HuH-7 (cell line): ENCODE measurements around the gene ZRANB1.

Experiments
- DNase-seq: peaks from one replicate; pipeline ENCODE4 v3.0.0; 2011; ENCODE audit warnings: low spot score

ZRANB1 gene

DNA sequence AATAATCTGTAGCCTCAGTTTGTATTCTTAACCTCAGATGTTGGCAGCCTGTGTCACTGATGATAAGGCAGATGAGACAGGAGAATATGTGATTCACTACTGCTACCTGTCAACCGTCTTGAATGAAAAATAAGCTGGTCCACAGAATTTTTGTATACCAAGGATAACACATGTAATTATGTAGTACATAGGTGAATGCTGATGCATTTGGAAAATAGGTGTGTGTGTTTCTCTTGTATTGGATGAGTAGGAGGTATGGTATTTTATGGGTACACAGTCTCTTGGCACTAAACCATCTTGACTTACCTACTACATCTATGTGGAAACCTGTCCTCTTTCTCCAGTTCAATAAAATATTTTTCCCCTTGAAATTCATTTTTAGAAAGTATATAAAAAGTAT lies 20.7 kb upstream of the ZRANB1 start:
- DNase-seq: no peak

DNA sequence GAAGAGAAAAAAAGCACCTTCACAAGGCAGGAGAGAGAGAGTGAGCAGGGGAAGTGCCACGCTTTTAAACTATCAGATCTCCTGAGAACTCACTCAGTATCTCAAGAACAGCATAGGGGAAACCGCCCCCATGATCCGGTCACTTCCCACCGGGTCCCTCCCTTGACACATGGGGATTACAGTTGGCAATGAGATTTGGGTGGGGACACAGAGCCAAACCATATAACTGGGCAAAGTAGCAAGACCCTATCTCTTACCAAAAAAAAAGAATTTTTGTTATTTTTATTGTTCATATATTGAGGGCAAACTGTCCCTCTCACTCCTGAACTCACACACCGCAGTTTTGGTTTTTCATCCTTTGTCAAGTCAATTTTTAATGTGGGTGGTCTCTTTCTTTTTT lies 18.2 kb upstream of the ZRANB1 start:
- no peak for DNase-seq

GRCh38 chr10:124926548-124926947 lies 15.4 kb upstream of the ZRANB1 start:
- DNase-seq: no peak

DNA sequence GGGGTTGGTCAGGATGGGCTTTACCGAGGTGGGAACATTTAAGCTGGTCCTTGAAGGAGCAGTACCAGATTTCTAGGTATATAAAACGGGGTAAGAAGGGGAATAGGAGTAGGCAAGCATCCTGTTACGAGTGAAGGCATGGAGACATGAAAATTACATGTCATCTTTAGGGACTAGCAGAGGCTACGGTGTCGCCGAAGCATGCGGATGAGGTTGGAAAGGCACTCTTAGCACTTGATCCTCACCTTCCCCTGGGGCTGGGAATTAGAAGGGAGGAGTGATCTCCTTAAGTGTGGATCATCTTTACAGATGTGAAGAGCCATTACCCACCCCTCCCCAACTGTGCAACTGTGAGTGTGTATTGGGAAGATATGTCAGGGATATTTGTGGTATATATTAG lies 13.8 kb upstream of the ZRANB1 start:
- no peak for DNase-seq

DNA sequence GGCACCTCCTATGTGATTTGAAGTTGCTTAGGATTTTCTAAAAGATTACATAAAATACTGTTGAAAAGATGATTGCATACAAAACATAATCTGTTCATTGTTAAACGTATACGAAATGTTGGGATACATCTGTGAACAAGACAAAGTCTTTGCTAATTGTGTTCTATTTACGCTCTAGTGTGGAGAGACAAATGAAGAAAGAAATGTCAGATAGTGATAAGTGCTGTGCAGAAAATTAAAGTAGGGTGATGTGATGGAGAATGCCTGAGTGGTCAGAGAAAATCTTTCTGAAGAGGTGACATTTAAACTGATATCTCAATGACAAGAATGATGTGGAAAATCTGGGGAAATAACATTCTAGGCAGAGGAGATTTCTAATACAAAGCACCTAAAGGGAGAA lies 13.4 kb upstream of the ZRANB1 start:
- DNase-seq: no peak

DNA sequence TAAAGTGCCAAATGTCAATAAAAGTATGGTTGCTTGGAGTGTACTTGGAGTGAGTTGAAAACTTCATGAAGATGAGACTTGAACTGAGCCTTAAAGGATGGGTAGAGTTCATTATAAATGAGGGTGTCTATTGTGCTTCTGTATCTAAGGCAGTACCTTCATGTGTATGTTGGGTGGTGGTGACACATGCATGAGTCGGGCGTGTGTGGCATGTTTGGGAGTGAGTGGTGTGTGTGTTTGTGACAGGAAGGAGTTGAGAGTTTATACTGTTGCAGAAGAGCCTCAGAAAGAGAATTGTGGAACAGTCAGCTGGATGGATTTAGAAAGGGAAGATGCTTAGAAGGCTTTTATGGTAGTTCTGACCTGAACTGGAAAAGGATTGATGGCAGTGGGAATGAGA lies 6.0 kb upstream of the ZRANB1 start:
- DNase-seq: no peak

- no peak for DNase-seq
Measured at GRCh38 chr10:124936813-124937212, 5.1 kb upstream of the ZRANB1 start.

GRCh38 chr10:124939290-124939689 lies 2.6 kb upstream of the ZRANB1 start:
- no peak for DNase-seq

DNA sequence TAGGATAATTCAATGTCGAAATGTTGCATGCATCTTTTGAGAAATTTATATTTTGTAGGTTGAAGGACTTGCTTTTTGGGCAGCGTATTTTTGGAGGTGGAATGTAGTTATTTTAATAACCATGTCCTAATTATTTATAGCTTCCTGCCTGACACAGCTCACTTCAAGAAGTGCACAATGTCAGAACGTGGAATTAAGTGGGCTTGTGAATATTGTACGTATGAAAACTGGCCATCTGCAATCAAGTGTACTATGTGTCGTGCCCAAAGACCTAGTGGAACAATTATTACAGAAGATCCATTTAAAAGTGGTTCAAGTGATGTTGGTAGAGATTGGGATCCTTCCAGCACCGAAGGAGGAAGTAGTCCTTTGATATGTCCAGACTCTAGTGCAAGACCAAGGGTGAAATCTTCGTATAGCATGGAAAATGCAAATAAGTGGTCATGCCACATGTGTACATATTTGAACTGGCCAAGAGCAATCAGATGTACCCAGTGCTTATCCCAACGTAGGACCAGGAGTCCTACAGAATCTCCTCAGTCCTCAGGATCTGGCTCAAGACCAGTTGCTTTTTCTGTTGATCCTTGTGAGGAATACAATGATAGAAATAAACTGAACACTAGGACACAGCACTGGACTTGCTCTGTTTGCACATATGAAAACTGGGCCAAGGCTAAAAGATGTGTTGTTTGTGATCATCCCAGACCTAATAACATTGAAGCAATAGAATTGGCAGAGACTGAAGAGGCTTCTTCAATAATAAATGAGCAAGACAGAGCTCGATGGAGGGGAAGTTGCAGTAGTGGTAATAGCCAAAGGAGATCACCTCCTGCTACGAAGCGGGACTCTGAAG lies 620 bp downstream of the ZRANB1 start:
- DNase-seq: no peak

DNA sequence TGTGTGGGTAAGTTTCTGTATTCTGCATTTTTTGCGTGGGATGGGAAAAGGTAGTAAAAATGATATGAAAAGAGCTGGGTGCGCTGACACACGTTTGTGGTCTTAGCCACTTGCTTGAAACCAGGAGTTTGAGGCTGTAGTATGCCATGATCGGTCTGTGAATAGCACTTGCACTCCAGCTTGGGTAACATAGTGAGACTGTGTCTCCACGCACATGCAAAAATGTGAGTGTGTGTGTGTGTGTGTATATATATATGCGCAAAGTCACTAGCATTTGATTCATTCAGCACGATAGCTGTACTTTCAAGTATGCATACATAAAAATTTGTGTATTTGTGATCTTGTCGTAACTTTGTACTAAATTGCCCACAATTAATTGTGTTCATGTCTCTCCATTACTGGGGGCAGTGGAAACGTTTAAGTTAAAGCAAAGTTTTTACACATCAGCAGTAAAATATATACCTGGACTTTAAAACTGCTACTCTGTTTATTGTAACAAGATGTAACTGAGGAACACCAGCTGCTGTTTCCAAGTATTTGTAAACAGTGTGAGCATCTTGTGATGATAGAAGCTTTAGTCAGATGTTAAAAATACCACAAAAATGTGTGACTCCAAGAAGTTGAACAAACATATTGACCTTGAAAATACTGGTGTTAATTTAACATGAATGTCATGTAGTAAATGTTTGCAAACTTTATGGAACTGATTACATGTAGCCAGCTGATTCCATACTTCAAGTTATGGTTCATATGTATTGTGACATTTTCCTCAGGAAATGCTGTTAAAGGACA lies 1.6 kb downstream of the ZRANB1 start:
- DNase-seq: no peak

DNA sequence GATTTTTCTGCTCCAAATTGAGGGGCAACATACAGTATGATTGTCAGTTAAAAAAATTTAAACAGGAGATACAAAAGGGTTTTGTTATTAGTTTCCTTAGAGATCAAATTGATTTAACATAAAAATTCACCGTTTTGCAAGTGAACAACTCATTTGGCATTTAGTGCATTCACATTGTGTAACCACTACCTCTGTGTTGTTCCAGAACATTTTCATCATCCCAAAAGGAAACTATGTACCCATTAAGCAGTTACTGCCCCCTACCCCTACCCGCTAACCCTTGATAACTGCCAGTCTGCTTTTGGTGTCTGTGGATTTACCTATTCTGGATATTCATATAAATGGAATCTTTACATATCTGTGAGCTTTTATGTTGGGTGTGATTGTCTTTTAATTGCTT lies 3.1 kb downstream of the ZRANB1 start:
- no peak for DNase-seq

- no peak for DNase-seq
Measured at GRCh38 chr10:124946945-124947344, 5.0 kb downstream of the ZRANB1 start.

DNA sequence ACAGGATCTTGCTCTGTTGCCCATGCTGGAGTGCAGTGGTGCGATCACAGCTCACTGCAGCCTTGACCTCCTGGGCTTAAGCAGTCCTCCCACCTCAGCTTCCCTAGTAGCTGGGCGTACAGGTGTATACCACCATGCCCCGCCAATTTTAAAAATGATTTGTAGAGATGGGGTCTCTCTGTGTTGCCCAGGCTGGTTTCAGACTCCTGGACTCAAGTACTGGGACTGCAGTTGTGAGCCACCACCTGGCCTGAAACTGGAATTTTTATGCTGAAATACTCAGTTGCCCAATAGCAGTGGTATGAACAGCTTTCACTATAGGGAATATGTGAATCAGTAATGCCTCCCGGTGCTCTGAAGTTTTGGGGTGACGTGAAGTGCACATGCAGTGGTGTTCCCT lies 7.6 kb downstream of the ZRANB1 start:
- no peak for DNase-seq

DNA sequence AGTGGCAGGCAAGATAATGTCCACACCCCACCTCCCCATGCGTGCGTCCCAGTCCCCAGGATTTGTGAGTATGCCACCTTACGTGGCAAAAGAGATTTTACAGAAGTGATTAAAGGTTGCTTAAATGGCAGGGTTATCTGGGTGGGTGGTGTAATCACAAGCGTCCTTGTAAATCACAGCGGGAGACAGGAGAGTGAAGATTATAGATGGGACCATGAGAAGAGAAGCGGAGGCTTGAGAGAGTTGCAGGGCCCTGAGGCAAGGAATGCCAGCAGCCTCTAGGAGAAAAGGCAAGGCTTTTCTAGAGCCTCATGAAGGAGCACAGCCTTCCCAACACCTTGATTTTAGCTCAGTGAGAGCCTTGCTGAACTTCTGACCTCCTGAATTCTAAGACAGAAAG lies 10.2 kb downstream of the ZRANB1 start:
- no peak for DNase-seq

DNA sequence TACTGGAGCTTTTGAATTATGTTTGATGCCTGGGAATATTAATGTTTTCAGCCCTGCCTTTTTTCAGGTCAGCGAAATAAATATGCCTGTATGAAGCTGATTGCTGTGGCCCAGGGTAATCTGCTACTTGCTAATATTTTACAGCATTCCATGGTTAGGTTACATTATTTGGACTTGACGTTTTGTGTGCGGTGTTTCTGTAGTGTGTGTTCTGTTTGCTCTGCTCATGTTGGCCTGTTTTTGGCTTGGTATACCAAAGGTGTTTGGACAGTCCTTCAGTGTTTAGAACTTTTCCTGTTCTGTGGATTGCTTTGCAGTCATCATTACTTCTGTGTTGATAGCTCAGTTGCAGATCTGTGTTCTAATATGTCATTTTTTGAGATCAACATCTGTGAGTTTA lies 11.5 kb downstream of the ZRANB1 start:
- no peak for DNase-seq

DNA sequence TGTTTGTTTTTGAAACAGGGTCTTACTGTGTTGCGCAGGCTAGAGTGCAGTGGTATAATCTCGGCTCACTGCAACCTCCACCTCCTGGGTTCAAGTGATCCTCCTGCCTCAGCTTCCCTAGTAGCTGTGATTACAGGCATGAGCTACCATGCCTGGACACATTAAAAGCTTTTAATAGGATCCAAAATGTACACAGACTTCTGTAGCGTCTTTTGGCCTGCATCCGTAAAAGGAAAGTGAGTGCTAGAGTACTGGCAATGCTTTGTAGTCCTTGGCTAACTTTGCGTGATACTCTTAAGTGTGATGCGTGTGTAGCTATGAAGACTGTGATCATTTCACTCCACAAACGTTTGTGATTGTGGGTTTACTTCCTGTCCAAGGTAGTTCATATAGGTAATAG lies 13.3 kb downstream of the ZRANB1 start:
- DNase-seq: no peak

DNA sequence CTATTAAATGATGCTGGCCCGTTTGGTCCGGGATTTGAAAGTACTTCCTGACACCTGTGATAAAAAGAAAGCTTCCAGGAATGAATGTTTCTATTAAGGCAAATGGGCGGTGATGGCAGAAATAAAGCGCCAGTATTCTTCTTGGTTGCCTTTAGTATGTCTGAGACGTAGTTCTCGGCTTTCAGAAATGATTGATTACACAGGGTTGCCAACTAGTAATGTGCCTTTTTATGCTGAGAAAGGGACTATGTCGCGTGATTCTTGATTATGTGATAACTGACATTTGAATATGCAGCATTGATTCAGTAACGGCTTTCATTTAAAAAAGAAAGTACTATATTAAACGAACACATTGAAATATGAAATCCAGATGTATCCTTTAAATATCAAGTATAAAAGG lies 13.9 kb downstream of the ZRANB1 start:
- no peak for DNase-seq

GRCh38 chr10:124956764-124957163 lies 14.8 kb downstream of the ZRANB1 start:
- DNase-seq: no peak

GRCh38 chr10:124957404-124957947 lies 15.6 kb downstream of the ZRANB1 start:
- no peak for DNase-seq

DNA sequence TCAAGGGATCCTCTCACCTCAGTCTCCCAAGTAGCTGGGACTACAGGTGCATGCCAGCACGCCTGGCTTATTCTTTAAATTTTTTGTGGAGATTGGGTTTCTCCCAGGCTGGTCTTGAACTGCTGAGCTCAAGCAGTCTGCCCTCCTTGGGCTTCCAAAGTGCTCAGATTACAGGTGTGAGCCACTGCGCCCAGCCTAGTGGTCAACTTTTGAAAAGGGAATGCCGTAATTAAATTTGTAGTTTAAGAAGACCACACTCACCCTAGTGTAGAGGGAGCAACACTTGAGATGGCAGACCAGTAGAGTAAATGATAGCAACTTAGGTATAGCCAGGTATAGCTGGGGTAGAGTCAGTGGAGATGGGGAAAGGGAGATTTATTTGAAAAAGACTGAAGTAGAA lies 17.6 kb downstream of the ZRANB1 start:
- DNase-seq: no peak

GRCh38 chr10:124961248-124961570 lies 19.3 kb downstream of the ZRANB1 start:
- DNase-seq: no peak

DNA sequence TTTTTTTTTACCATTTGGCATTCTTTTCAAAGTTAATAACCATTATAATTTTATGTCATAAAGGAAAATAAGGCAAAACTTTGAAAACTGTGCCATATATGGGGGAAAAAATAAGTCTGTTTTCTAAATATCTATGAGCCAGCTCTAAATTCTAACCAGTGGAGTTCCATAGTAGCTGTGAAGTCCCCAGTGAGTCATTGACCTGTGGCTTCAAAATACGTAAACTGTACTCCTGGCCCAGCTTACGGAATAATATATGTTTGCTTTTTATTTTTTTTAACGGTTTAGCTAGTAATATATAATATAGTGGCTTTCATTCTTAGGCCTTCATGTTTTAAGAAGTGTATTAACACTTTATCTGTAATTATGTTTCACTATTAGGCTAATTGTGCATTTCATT lies 20.5 kb downstream of the ZRANB1 start:
- no peak for DNase-seq
